ENCODE data around the gene RASSF10.

Gene RASSF10

GRCh38 chr11:13019313-13019712 lies 10.2 kb downstream of the RASSF10 start:
- Histone ChIP-seq H3K4ac (ENCODE audit: low read length) (no peak overlapping the region), H3K14ac (ENCODE audit: low read length) (no peak overlapping the region), H3K4me1 (ENCODE audit: control insufficient read depth in 2 of 2, insufficient read depth in 1 of 2, low read depth in 1 of 2, low read length in 2 of 2) (peaks cover 0 to 3% of the 10 kb centered on the region in 2 donors), H2BK12ac (ENCODE audit: low read length) (no peak overlapping the region), H3K79me1 (ENCODE audit: low read depth, low read length) (no peaks in the 10 kb centered on the region), H2BK5ac (ENCODE audit: low read length) (no peak overlapping the region), H3K4me3 (ENCODE audit: low read length in 2 of 2) (no peak overlapping the region), H3K27me3 (ENCODE audit: control insufficient read depth in 3 of 3, insufficient read depth in 3 of 3, low read depth in 1 of 3, low read length in 3 of 3) (no peaks in the 10 kb centered on the region), H3K4me2 (ENCODE audit: insufficient read depth, low read length, poor library complexity, severe bottlenecking) (no peak overlapping the region), H2AFZ (ENCODE audit: low read length) (no peak overlapping the region), H4K8ac (ENCODE audit: low read depth, low read length) (no peak overlapping the region), H2AK5ac (ENCODE audit: low read depth, low read length) (no peak overlapping the region), H4K91ac (ENCODE audit: low read depth, low read length, poor library complexity) (no peak overlapping the region), H3K9me3 (replicated peaks in 1 of 2; ENCODE audit: control insufficient read depth in 2 of 2, insufficient read depth in 1 of 2, low read depth in 1 of 2, low read length in 2 of 2) (no peaks in the 10 kb centered on the region), H2BK120ac (ENCODE audit: low read depth, low read length) (no peak overlapping the region), H3K36me3 (replicated peaks in 1 of 2; ENCODE audit: control insufficient read depth in 2 of 2, insufficient read depth in 2 of 2, low read length in 2 of 2) (no peaks in the 10 kb centered on the region), H2BK15ac (ENCODE audit: low read length) (no peak overlapping the region), H3K18ac (ENCODE audit: low read length) (no peak overlapping the region), H3K27ac (replicated peaks; ENCODE audit: low read length) (no peak overlapping the region), H3K23ac (ENCODE audit: low read depth, low read length, poor library complexity) (no peak overlapping the region), H3K9ac (ENCODE audit: low read depth, low read length, poor library complexity) (no peak overlapping the region)
- no CpG with 5 or more reads among the region's 4 CpGs for WGBS, 2 donors (ENCODE audit: extremely low coverage in 2 of 2, insufficient read length in 2 of 2, insufficient replicate concordance in 1 of 2)
- DNase-seq (ENCODE audit: low spot score), result no peak

- Histone ChIP-seq H2BK120ac (ENCODE audit: low read depth, low read length) (no peak overlapping the region), H3K18ac (ENCODE audit: low read length) (no peak overlapping the region), H4K91ac (ENCODE audit: low read depth, low read length, poor library complexity) (no peak overlapping the region), H2AK5ac (ENCODE audit: low read depth, low read length) (no peak overlapping the region), H3K14ac (ENCODE audit: low read length) (no peak overlapping the region), H3K36me3 (replicated peaks in 1 of 2; ENCODE audit: control insufficient read depth in 2 of 2, insufficient read depth in 2 of 2, low read length in 2 of 2) (no peaks in the 10 kb centered on the region), H3K4ac (ENCODE audit: low read length) (no peak overlapping the region), H3K4me1 (ENCODE audit: control insufficient read depth in 2 of 2, insufficient read depth in 1 of 2, low read depth in 1 of 2, low read length in 2 of 2) (no peaks in the 10 kb centered on the region), H3K27me3 (ENCODE audit: control insufficient read depth in 3 of 3, insufficient read depth in 3 of 3, low read depth in 1 of 3, low read length in 3 of 3) (peaks cover 0 to 2% (median 0%) of the 10 kb centered on the region in 3 experiments), H3K79me1 (ENCODE audit: low read depth, low read length) (no peaks in the 10 kb centered on the region), H2AFZ (ENCODE audit: low read length) (peak overlapping the region; percentile 45), H2BK5ac (ENCODE audit: low read length) (no peak overlapping the region), H2BK12ac (ENCODE audit: low read length) (no peak overlapping the region), H2BK15ac (ENCODE audit: low read length) (no peak overlapping the region), H3K4me3 (ENCODE audit: low read length in 2 of 2) (no peak overlapping the region), H3K27ac (replicated peaks; ENCODE audit: low read length) (no peak overlapping the region), H3K23ac (ENCODE audit: low read depth, low read length, poor library complexity) (no peak overlapping the region), H3K9ac (ENCODE audit: low read depth, low read length, poor library complexity) (no peak overlapping the region), H4K8ac (ENCODE audit: low read depth, low read length) (no peak overlapping the region), H3K4me2 (ENCODE audit: insufficient read depth, low read length, poor library complexity, severe bottlenecking) (no peak overlapping the region), H3K9me3 (replicated peaks in 1 of 2; ENCODE audit: control insufficient read depth in 2 of 2, insufficient read depth in 1 of 2, low read depth in 1 of 2, low read length in 2 of 2) (no peaks in the 10 kb centered on the region)
- WGBS, 2 donors (ENCODE audit: extremely low coverage in 2 of 2, insufficient read length in 2 of 2, insufficient replicate concordance in 1 of 2), result no CpG with 5 or more reads among the region's 5 CpGs
- no peak for DNase-seq (ENCODE audit: low spot score)
Measured at GRCh38 chr11:13023423-13023822, 14.3 kb downstream of the RASSF10 start.

GRCh38 chr11:13026722-13027121 lies 17.6 kb downstream of the RASSF10 start:
- Histone ChIP-seq H2AK5ac (ENCODE audit: low read depth, low read length) (no peak overlapping the region), H3K27ac (replicated peaks; ENCODE audit: low read length) (no peak overlapping the region), H3K14ac (ENCODE audit: low read length) (no peak overlapping the region), H3K4me1 (ENCODE audit: control insufficient read depth in 2 of 2, insufficient read depth in 1 of 2, low read depth in 1 of 2, low read length in 2 of 2) (no peaks in the 10 kb centered on the region), H3K18ac (ENCODE audit: low read length) (no peak overlapping the region), H3K4ac (ENCODE audit: low read length) (no peak overlapping the region), H3K9ac (ENCODE audit: low read depth, low read length, poor library complexity) (no peak overlapping the region), H2AFZ (ENCODE audit: low read length) (no peak overlapping the region), H3K23ac (ENCODE audit: low read depth, low read length, poor library complexity) (no peak overlapping the region), H2BK5ac (ENCODE audit: low read length) (no peak overlapping the region), H2BK12ac (ENCODE audit: low read length) (no peak overlapping the region), H3K36me3 (replicated peaks in 1 of 2; ENCODE audit: control insufficient read depth in 2 of 2, insufficient read depth in 2 of 2, low read length in 2 of 2) (no peaks in the 10 kb centered on the region), H3K9me3 (replicated peaks in 1 of 2; ENCODE audit: control insufficient read depth in 2 of 2, insufficient read depth in 1 of 2, low read depth in 1 of 2, low read length in 2 of 2) (no peaks in the 10 kb centered on the region), H3K4me2 (ENCODE audit: insufficient read depth, low read length, poor library complexity, severe bottlenecking) (no peak overlapping the region), H2BK15ac (ENCODE audit: low read length) (no peak overlapping the region), H3K4me3 (ENCODE audit: low read length in 2 of 2) (no peak overlapping the region), H3K27me3 (ENCODE audit: control insufficient read depth in 3 of 3, insufficient read depth in 3 of 3, low read depth in 1 of 3, low read length in 3 of 3) (peaks cover 0 to 4% (median 2%) of the 10 kb centered on the region in 3 experiments), H4K8ac (ENCODE audit: low read depth, low read length) (no peak overlapping the region), H2BK120ac (ENCODE audit: low read depth, low read length) (no peak overlapping the region), H3K79me1 (ENCODE audit: low read depth, low read length) (no peaks in the 10 kb centered on the region), H4K91ac (ENCODE audit: low read depth, low read length, poor library complexity) (no peak overlapping the region)
- no CpG with 5 or more reads among the region's 4 CpGs for WGBS, 2 donors (ENCODE audit: extremely low coverage in 2 of 2, insufficient read length in 2 of 2, insufficient replicate concordance in 1 of 2)
- no peak for DNase-seq (ENCODE audit: low spot score)

- Histone ChIP-seq H2AFZ (ENCODE audit: low read length) (no peak overlapping the region), H4K91ac (ENCODE audit: low read depth, low read length, poor library complexity) (no peak overlapping the region), H2BK120ac (ENCODE audit: low read depth, low read length) (no peak overlapping the region), H3K23ac (ENCODE audit: low read depth, low read length, poor library complexity) (no peak overlapping the region), H3K9me3 (replicated peaks in 1 of 2; ENCODE audit: control insufficient read depth in 2 of 2, insufficient read depth in 1 of 2, low read depth in 1 of 2, low read length in 2 of 2) (no peaks in the 10 kb centered on the region), H2BK5ac (ENCODE audit: low read length) (no peak overlapping the region), H3K4me3 (ENCODE audit: low read length in 2 of 2) (no peak overlapping the region), H3K4me1 (ENCODE audit: control insufficient read depth in 2 of 2, insufficient read depth in 1 of 2, low read depth in 1 of 2, low read length in 2 of 2) (no peaks in the 10 kb centered on the region), H3K4me2 (ENCODE audit: insufficient read depth, low read length, poor library complexity, severe bottlenecking) (no peak overlapping the region), H3K27ac (replicated peaks; ENCODE audit: low read length) (no peak overlapping the region), H2BK15ac (ENCODE audit: low read length) (no peak overlapping the region), H3K36me3 (replicated peaks in 1 of 2; ENCODE audit: control insufficient read depth in 2 of 2, insufficient read depth in 2 of 2, low read length in 2 of 2) (no peaks in the 10 kb centered on the region), H3K27me3 (ENCODE audit: control insufficient read depth in 3 of 3, insufficient read depth in 3 of 3, low read depth in 1 of 3, low read length in 3 of 3) (peaks cover 0 to 4% (median 2%) of the 10 kb centered on the region in 3 experiments), H2BK12ac (ENCODE audit: low read length) (no peak overlapping the region), H3K9ac (ENCODE audit: low read depth, low read length, poor library complexity) (no peak overlapping the region), H3K79me1 (ENCODE audit: low read depth, low read length) (no peaks in the 10 kb centered on the region), H4K8ac (ENCODE audit: low read depth, low read length) (no peak overlapping the region), H2AK5ac (ENCODE audit: low read depth, low read length) (no peak overlapping the region), H3K14ac (ENCODE audit: low read length) (no peak overlapping the region), H3K4ac (ENCODE audit: low read length) (no peak overlapping the region), H3K18ac (ENCODE audit: low read length) (no peak overlapping the region)
- no peak for DNase-seq (ENCODE audit: low spot score)
- no CpG with 5 or more reads among the region's 3 CpGs for WGBS, 2 donors (ENCODE audit: extremely low coverage in 2 of 2, insufficient read length in 2 of 2, insufficient replicate concordance in 1 of 2)
Measured at GRCh38 chr11:13028322-13028721, 19.2 kb downstream of the RASSF10 start.

Data from neuronal stem cell (in vitro differentiated cells).